Measurements from ENCODE around the gene NCEH1.

Gene NCEH1

DNA sequence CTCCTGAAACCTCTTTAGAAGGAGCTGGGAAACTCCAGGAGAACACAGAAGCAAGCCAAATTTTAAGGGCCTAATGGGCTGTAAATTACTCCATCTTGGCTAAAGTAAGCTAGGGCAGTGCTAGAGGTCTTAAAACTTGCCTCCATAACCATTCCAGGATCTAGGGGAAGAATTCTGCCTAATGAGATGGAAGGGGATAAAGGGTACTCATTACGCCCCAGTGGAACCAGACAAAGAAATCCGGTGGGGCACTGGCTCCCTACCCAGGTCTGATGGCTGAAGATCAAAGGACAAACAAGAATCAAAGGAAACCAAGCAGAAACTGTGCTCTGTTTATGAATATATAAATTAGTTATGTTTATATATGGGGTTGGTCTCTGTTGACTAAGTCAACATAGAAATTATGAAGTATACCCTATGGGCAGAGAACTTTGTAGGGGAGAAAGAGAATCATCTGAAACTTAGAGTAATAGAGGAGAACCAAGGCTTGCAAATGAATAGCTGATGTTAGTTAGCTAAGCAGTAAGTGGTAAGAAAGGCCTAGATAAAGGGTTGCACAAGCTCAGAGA is 57.8 kb downstream of the NCEH1 start:
- DNase-seq: no peak
- in situ Hi-C loops (cut with MboI; ENCODE audit: low pct_unique_long_range_greater_than_20kb, low sequenced_read_pairs): no loop called here

GRCh38 chr3:172651936-172652625 is 58.8 kb downstream of the NCEH1 start:
- in situ Hi-C loops (cut with MboI; ENCODE audit: low pct_unique_long_range_greater_than_20kb, low sequenced_read_pairs): no loop called here
- DNase-seq: no peak

GRCh38 chr3:172649987-172650386 is 60.9 kb downstream of the NCEH1 start:
- no peak for DNase-seq
- in situ Hi-C loops (cut with MboI; ENCODE audit: low pct_unique_long_range_greater_than_20kb, low sequenced_read_pairs): no loop called here

GRCh38 chr3:172648747-172649146 is 62.1 kb downstream of the NCEH1 start:
- DNase-seq: no peak
- in situ Hi-C loops (cut with MboI; ENCODE audit: low pct_unique_long_range_greater_than_20kb, low sequenced_read_pairs): no loop called here

DNA sequence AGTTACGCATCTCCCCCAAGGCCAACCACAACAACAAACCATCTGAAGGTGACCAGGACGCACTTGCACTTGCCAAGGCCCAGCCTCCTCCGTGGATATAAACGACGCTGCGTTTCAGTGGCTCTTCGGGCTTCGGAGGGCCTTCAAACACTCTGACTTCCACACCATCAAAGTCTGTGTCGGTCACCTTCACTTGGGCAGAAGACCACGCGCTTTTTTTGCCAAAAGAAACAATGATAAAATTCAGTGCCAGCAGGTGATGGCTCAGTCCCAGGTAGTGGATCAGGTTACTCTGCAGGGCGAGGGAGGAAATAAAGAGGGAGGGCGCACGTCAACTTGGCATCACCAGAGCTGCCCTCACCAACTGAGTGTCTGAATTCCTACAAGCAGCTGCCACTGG is 63.0 kb downstream of the NCEH1 start:
- no peak for DNase-seq
- in situ Hi-C loops (cut with MboI; ENCODE audit: low pct_unique_long_range_greater_than_20kb, low sequenced_read_pairs): no loop called here

GRCh38 chr3:172647080-172647479 is 63.8 kb downstream of the NCEH1 start:
- in situ Hi-C loops (cut with MboI; ENCODE audit: low pct_unique_long_range_greater_than_20kb, low sequenced_read_pairs): no loop called here
- no peak for DNase-seq

DNA sequence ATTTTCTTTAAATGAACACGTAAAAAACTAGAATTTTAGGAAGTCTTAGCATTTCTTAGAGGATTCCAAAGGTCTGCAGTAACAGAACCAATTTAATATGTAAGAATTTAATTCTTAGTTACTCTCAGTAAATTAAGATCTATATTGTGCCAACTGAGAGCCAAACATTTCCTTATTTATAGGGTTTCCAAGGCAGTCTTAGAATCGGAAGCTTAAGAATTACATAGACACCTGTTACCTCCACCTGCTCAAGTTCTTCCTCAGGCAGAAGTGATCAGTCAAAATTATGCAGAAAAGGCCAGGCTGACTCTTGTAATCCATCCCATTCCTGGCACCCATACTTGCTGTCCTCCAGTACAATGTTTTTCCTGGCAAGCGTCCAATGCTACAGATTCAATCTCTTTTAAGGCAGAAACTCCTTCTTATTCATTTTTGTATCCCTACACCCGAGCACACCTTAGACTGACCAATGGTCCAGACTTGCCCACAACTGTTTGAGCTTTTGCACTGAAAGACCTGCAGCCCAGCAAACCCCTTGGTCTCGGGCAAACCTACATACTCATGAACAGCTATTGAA is 64.3 kb downstream of the NCEH1 start:
- DNase-seq: no peak
- in situ Hi-C loops (cut with MboI; ENCODE audit: low pct_unique_long_range_greater_than_20kb, low sequenced_read_pairs): no loop called here

DNA sequence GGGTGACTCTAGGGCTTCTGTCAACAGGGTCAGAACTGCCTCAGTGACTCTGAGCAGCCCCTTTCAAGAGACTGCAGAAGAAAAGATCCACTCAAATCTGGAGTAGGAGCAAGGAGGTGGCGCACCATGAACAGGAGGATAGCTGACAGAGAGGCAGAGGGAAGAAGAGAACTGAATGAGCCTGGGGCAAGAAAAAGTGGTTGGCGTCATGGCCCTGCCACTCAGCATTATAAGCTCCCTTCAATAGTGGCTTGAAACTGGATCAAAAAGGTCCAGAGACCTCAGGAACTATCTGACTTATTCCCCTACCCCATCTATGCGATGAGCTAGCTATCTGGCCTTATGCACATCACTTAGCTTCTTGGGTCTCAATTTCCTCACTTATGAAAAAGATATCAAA is 66.6 kb downstream of the NCEH1 start:
- in situ Hi-C loops (cut with MboI; ENCODE audit: low pct_unique_long_range_greater_than_20kb, low sequenced_read_pairs): no loop called here
- no peak for DNase-seq

GRCh38 chr3:172643506-172644179 is 67.2 kb downstream of the NCEH1 start:
- in situ Hi-C loops (cut with MboI; ENCODE audit: low pct_unique_long_range_greater_than_20kb, low sequenced_read_pairs): no loop called here
- DNase-seq: no peak

DNA sequence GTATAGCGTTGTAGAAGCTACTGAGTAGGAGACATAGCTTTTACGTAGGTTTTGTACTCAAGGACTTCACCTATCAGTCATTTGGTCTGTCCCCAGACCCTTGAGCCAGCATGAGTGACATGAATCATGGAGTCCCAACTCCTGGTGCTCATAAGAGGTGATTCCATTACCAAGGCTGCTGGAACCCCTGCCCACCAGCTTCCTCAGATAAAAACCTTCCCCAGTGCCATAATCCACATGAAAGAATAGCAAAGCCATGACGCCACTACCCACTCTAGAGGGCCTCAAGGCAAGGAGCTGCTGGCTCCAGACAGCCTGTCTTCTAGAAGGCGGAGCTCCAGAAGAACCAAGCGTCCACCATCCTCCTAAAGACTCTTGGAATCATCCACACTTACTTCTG is 69.6 kb downstream of the NCEH1 start:
- DNase-seq: no peak
- in situ Hi-C loops (cut with MboI; ENCODE audit: low pct_unique_long_range_greater_than_20kb, low sequenced_read_pairs): no loop called here

- no peak for DNase-seq
- in situ Hi-C loops (cut with MboI; ENCODE audit: low pct_unique_long_range_greater_than_20kb, low sequenced_read_pairs): no loop called here
Measured at GRCh38 chr3:172640751-172641150, 70.1 kb downstream of the NCEH1 start.

GRCh38 chr3:172635588-172635987 is 75.3 kb downstream of the NCEH1 start:
- no peak for DNase-seq
- in situ Hi-C loops (cut with MboI; ENCODE audit: low pct_unique_long_range_greater_than_20kb, low sequenced_read_pairs): no loop called here

DNA sequence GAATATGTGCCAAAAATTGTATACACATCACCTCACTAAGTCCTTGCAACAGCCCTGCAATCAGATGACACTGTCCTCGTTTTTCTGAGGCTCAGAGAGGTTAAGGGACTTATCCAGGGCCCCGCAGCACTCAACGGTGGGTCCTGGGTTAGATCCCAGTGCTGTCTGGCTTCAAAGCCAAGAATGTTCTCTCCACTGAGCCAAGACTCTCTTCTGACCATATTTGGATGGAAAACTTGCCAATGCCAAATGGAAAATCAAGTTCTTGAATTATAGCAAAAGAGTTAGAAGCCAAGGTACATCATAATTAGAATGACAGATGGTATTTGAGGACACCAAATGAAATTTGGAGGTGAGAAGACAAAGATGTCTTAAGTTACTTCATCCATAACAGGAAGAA is 75.9 kb downstream of the NCEH1 start:
- no peak for DNase-seq
- in situ Hi-C loops (cut with MboI; ENCODE audit: low pct_unique_long_range_greater_than_20kb, low sequenced_read_pairs): no loop called here

DNA sequence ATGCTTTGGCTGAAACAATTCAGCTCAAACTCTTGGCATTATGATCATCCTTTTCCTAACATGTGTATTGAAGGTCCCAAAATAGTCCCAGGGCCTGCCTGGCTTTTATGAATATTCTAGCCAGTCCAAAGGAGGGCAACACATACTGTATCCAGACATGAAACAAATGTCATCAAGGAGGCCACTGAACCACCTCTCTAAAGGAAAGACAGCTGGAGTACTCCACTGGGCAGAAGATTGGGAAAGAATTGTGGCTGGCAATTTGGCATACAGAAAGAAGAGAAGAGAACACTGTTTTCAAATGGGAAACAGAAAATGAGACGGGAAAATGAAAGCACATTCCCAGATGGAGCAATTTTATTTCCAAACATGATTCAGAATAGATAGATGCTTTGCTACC is 80.6 kb downstream of the NCEH1 start:
- in situ Hi-C loops (cut with MboI; ENCODE audit: low pct_unique_long_range_greater_than_20kb, low sequenced_read_pairs): no loop called here
- DNase-seq: no peak

DNA sequence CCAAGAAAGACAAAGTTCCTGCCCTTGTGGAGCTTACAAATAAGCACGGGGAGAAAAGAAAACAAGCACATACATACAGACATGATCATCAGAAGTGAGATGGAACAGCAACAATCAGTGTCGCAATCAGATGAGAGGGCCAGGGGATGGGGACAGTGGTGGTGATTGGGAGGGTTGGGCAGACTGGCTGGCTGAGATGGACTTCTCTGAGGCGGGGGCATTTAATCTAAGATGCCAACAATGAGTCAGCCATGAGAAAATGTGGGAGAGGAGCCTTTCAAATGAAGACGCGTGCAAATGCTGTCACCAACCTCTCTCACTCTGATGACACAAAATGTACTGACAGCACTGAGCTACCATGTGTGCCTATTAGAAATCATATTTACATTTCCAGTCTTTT is 81.4 kb downstream of the NCEH1 start:
- in situ Hi-C loops (cut with MboI; ENCODE audit: low pct_unique_long_range_greater_than_20kb, low sequenced_read_pairs): no loop called here
- no peak for DNase-seq

GRCh38 chr3:172627057-172627809 is 83.6 kb downstream of the NCEH1 start:
- no peak for DNase-seq
- in situ Hi-C loops (cut with MboI; ENCODE audit: low pct_unique_long_range_greater_than_20kb, low sequenced_read_pairs): no loop called here

DNA sequence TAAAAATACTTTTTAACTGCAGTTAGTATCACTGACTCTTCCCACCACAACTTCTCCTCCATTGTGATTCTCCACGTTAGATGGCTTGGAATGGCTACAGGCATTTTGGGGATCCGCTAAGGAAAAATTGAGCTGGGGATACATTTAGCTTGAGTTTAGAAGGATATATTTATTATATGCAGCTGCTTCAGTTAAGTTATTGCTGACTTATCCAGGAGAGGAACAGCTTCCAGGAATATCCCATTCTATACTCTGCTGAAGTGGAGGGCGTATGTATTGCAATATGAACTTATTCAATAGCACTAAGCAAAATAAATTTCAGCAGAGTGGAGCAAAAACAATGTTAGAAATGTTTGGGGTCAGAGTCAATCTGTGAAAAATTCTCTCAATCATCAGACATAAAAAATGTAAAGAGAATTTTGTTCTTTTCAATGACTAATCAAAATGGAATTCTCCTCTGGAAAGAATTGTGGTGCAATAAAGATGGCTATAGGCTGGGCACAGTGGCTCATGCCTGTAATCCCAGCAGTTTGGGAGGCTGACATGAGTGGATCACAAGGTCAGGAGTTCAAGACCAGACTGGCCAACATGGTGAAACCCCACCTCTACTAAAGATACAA is 84.7 kb downstream of the NCEH1 start:
- in situ Hi-C loops (cut with MboI; ENCODE audit: low pct_unique_long_range_greater_than_20kb, low sequenced_read_pairs): no loop called here
- no peak for DNase-seq

DNA sequence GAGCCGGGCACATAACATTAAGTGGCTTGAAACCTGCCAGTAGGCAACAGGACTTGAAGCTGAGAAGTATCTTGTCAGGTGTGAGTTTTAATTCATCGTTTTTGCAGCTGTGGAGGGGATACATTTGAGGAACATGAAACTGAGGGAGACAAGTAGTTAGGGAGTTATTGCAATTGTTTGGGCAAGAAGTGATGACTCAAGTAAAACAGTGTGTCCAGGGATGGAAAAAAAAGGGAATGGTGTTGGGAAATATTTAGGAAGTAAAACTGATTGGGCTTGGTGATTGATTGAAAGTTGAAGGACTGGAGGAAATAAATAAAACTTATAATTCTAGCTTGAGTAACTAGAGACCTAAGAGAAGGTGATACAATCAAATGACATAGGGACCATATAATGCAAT is 85.5 kb downstream of the NCEH1 start:
- DNase-seq: no peak
- in situ Hi-C loops (cut with MboI; ENCODE audit: low pct_unique_long_range_greater_than_20kb, low sequenced_read_pairs): no loop called here

GRCh38 chr3:172624999-172625398 is 85.9 kb downstream of the NCEH1 start:
- in situ Hi-C loops (cut with MboI; ENCODE audit: low pct_unique_long_range_greater_than_20kb, low sequenced_read_pairs): no loop called here
- DNase-seq: no peak
